IMR-90 (cell line): ENCODE results near the gene SFTPD. TPM values are rescaled to one million over a fixed set of nuclear protein-coding genes. Genes with fewer than 3 reads are reported as not detected.

Source experiments
- ATAC-seq: fragments of 200-7000 bp; cut with Tn5 transposase; 2 replicates; pipeline ENCODE4 v1.9.1; 2020; ENCODE audit warnings: low read depth, mild to moderate bottlenecking, moderate library complexity
- BruUV-seq: library from RNA; stranded (reverse); fragments of 400-500 nt; replicated peaks from 2 replicates; lab custom pipeline; 2021; lab: Mats Ljungman, UMichigan
- CTCF ChIA-PET: fragments of 300-600 bp; formaldehyde crosslinking; extraction: SDS; loops from one replicate; lab custom pipeline; 2021; ENCODE audit warnings: antibody characterized with exemption; lab: Yijun Ruan, JAX
- POLR2A ChIA-PET: fragments of 300-600 bp; sonication (Branson Sonifier 250); formaldehyde crosslinking; loops from one replicate; lab custom pipeline; 2022; ENCODE audit warnings: antibody characterized with exemption; ENCODE audit not compliant: unreplicated experiment; lab: Charles Lee
- DNase-seq: peaks from one replicate; pipeline ENCODE4 v3.0.0; 2013
- H2AFZ ChIP-seq: replicated peaks from 2 replicates; pipeline ENCODE3; 2013; ENCODE audit warnings: low read length, mild to moderate bottlenecking; ENCODE audit not compliant: poor library complexity
- H2AK5ac ChIP-seq: 2 replicates; pipeline ENCODE4 v1.6.1; 2013; ENCODE audit warnings: low read depth, low read length, inconsistent platforms
- H2AK9ac ChIP-seq: replicated peaks from 2 replicates; pipeline ENCODE3; 2013; ENCODE audit warnings: mild to moderate bottlenecking, low read depth, low read length, moderate library complexity; ENCODE audit not compliant: poor library complexity
- H2BK120ac ChIP-seq: 2 replicates; pipeline ENCODE4 v1.6.1; 2013; ENCODE audit warnings: low read depth, low read length, inconsistent platforms
- H2BK15ac ChIP-seq: 3 replicates; pipeline ENCODE4 v1.6.1; 2013; ENCODE audit warnings: low read depth, low read length, inconsistent platforms
- H2BK20ac ChIP-seq: 2 replicates; pipeline ENCODE4 v1.6.1; 2013; ENCODE audit warnings: low read depth, mild to moderate bottlenecking, inconsistent platforms, low read length, moderate library complexity
- H2BK5ac ChIP-seq: 2 replicates; pipeline ENCODE4 v1.6.1; 2013; ENCODE audit warnings: mild to moderate bottlenecking, low read depth, low read length, inconsistent platforms; ENCODE audit not compliant: poor library complexity, severe bottlenecking
- H3K14ac ChIP-seq: replicated peaks from 2 replicates; pipeline ENCODE4 v1.6.1; 2013; ENCODE audit warnings: low read depth, low read length, inconsistent platforms
- H3K18ac ChIP-seq: 2 replicates; pipeline ENCODE4 v1.6.1; 2013; ENCODE audit warnings: low read depth, low read length, control low read depth
- H3K23ac ChIP-seq: 2 replicates; pipeline ENCODE4 v1.6.1; 2013; ENCODE audit warnings: low read depth, low read length, inconsistent platforms
- H3K27ac ChIP-seq: 2 replicates; pipeline ENCODE4 v1.5.1; 2013; ENCODE audit warnings: mild to moderate bottlenecking, control low read depth, low read length; ENCODE audit not compliant: insufficient read depth
- H3K27me3 ChIP-seq: 2 replicates; pipeline ENCODE4 v1.6.1; 2013; ENCODE audit warnings: low read length; ENCODE audit not compliant: control insufficient read depth, insufficient read depth
- H3K36me3 ChIP-seq: 2 replicates; pipeline ENCODE4 v1.6.1; 2013; ENCODE audit warnings: low read length, mixed read lengths; ENCODE audit not compliant: control insufficient read depth, insufficient read depth
- H3K4ac ChIP-seq: 2 replicates; pipeline ENCODE4 v1.6.1; 2013; ENCODE audit warnings: low read depth, low read length, inconsistent platforms
- H3K4me1 ChIP-seq: 2 replicates; pipeline ENCODE4 v1.6.1; 2013; ENCODE audit warnings: low read length, mixed read lengths; ENCODE audit not compliant: control insufficient read depth, insufficient read depth
- H3K4me2 ChIP-seq: 2 replicates; pipeline ENCODE4 v1.6.1; 2013; ENCODE audit warnings: low read depth, mild to moderate bottlenecking, control low read depth, low read length, moderate library complexity
- H3K4me3 ChIP-seq: 2 replicates; pipeline ENCODE4 v1.5.1; 2013; ENCODE audit warnings: low read depth, mild to moderate bottlenecking, control low read depth, low read length, moderate library complexity; ENCODE audit not compliant: insufficient read depth
- H3K56ac ChIP-seq: 2 replicates; pipeline ENCODE4 v1.6.1; 2013; ENCODE audit warnings: low read length, inconsistent platforms; ENCODE audit not compliant: insufficient read depth; ENCODE audit errors: extremely low read depth
- H3K79me1 ChIP-seq, 2 experiments: 2 replicates each; pipeline ENCODE4 v1.6.1; 2013; ENCODE audit warnings: low read length in 2 of 2, inconsistent platforms in 1 of 2, low read depth in 1 of 2
- H3K9ac ChIP-seq: 2 replicates; pipeline ENCODE4 v1.6.1; 2013; ENCODE audit warnings: low read depth, low read length, control low read depth
- H3K9me1 ChIP-seq: 2 replicates; pipeline ENCODE4 v1.6.1; 2013; ENCODE audit warnings: low read length, inconsistent platforms; ENCODE audit not compliant: insufficient read depth
- H3K9me3 ChIP-seq: 2 replicates; pipeline ENCODE4 v1.6.1; 2013; ENCODE audit warnings: low read length; ENCODE audit not compliant: control insufficient read depth, insufficient read depth
- H4K20me1 ChIP-seq: 2 replicates; pipeline ENCODE4 v1.6.1; 2013; ENCODE audit warnings: low read length, inconsistent platforms; ENCODE audit not compliant: insufficient read depth
- H4K5ac ChIP-seq: 2 replicates; pipeline ENCODE4 v1.6.1; 2013; ENCODE audit warnings: mild to moderate bottlenecking, low read depth, low read length, control low read depth
- H4K8ac ChIP-seq, 2 experiments: 2 replicates each; pipeline ENCODE4 v1.6.1; 2013; ENCODE audit warnings: low read depth in 2 of 2, low read length in 2 of 2, control low read depth in 1 of 2, inconsistent platforms in 1 of 2
- H4K91ac ChIP-seq: 2 replicates; pipeline ENCODE4 v1.6.1; 2013; ENCODE audit warnings: low read depth, low read length, inconsistent platforms; ENCODE audit not compliant: insufficient read depth
- BHLHE40 ChIP-seq: fragments of 150-350 bp; IDR thresholded peaks from 2 replicates; pipeline ENCODE4 v1.6.1; 2016; ENCODE audit warnings: mild to moderate bottlenecking, low read depth, low read length
- CHD1 ChIP-seq: IDR thresholded peaks from 2 replicates; pipeline ENCODE4 v1.6.1; 2012; ENCODE audit warnings: low read depth, low read length, improper control_type of control experiment
- MAZ ChIP-seq: IDR thresholded peaks from 2 replicates; pipeline ENCODE4 v1.6.1; 2012; ENCODE audit warnings: low read depth, mild to moderate bottlenecking, low read length, improper control_type of control experiment, moderate library complexity, borderline replicate concordance
- NFE2L2 ChIP-seq: fragments of 150-350 bp; IDR thresholded peaks from 2 replicates; pipeline ENCODE4 v1.6.1; 2016; ENCODE audit warnings: low read depth, mild to moderate bottlenecking, low read length
- RAD21 ChIP-seq: IDR thresholded peaks from 2 replicates; pipeline ENCODE4 v1.6.1; 2012; ENCODE audit warnings: low read length, improper control_type of control experiment
- RCOR1 ChIP-seq: IDR thresholded peaks from 2 replicates; pipeline ENCODE4 v1.6.1; 2012; ENCODE audit warnings: mild to moderate bottlenecking, low read length, improper control_type of control experiment; ENCODE audit not compliant: insufficient replicate concordance
- RFX5 ChIP-seq: IDR thresholded peaks from 2 replicates; pipeline ENCODE4 v1.8.0; 2012; ENCODE audit warnings: low read depth, mild to moderate bottlenecking, low read length, moderate library complexity
- SMC3 ChIP-seq: fragments of 150-350 bp; IDR thresholded peaks from 2 replicates; pipeline ENCODE4 v1.6.1; 2016; ENCODE audit warnings: low read depth, mild to moderate bottlenecking, antibody characterized with exemption, low read length, moderate library complexity
- WGBS, 2 experiments: methylation state at CpG; one replicate each; pipeline versions ENCODE4 v1.1.5 to v1.1.7; 2013; ENCODE audit warnings: missing lambda C conversion rate in 2 of 2; ENCODE audit not compliant: insufficient read length in 1 of 2; ENCODE audit errors: extremely low coverage in 2 of 2; 5-methylcytosine and 5-hydroxymethylcytosine counted together
- dilution Hi-C: fragments of 300-500 bp; cut with HindIII; formaldehyde crosslinking; loops from one replicate; pipeline ENCODE4 v1.14.3; 2018; ENCODE audit warnings: low sequenced_read_pairs; ENCODE audit not compliant: unreplicated experiment
- in situ Hi-C: fragments of 300-500 bp; cut with MboI; formaldehyde crosslinking; loops from 3 replicates; pipeline ENCODE4 v1.14.3; 2019; ENCODE audit warnings: low sequenced_read_pairs, inconsistent platforms, mixed read lengths
- intact Hi-C: fragments of 100-400 bp; cut with micrococcal nuclease; formaldehyde crosslinking; loops from 2 replicates; pipeline ENCODE4 v1.10.0; 2022
- polyA plus RNA-seq, 3 experiments: library from polyadenylated mRNA; depleted of rRNA; stranded (reverse); fragments of >200 nt; gene quantifications; 2 replicates each; pipeline ENCODE4 v1.2.3, GENCODE V29; 2012; ENCODE audit warnings: low replicate concordance in 1 of 3
- total RNA-seq: library from RNA; depleted of rRNA; stranded (reverse); fragments of >200 nt; gene quantifications from 2 replicates; pipeline ENCODE4 v1.2.3, GENCODE V29; 2012

The SFTPD gene
- total and polyA plus RNA-seq, 2 of the 4 experiments (the other 2 are of a cell fraction): not detected

- WGBS, 2 experiments: no CpG with 5 or more reads among the region's 11 CpGs
- H3K56ac ChIP-seq: no peak overlapping the region
- H3K79me1 ChIP-seq: no peaks in the 10 kb centered on the region
- dilution Hi-C loops (no loop called here), in situ Hi-C loops (no loop called here), intact Hi-C loops (no loop called here)
- no peak overlapping the region for H3K4me2 ChIP-seq
- H3K27ac ChIP-seq: no peak overlapping the region
- no peak overlapping the region for H4K91ac ChIP-seq
- ChIA-PET CTCF (no interaction called here), POLR2A (no interaction called here)
- H3K9me1 ChIP-seq: no peaks in the 10 kb centered on the region
- no peak overlapping the region for H2AK9ac ChIP-seq
- no peak for TF ChIP-seq RFX5
- no peak for TF ChIP-seq SMC3
- TF ChIP-seq RAD21: no peak
- TF ChIP-seq CHD1: no peak
- TF ChIP-seq RCOR1: no peak
- TF ChIP-seq MAZ: no peak
- TF ChIP-seq NFE2L2: no peak
- no peak for TF ChIP-seq BHLHE40
- no peak overlapping the region for H4K8ac ChIP-seq
- H3K9me3 ChIP-seq: no peaks in the 10 kb centered on the region; the same call in 1 of the 2 replicates
- H2BK5ac ChIP-seq: no peak overlapping the region
- no peak overlapping the region for H2AFZ ChIP-seq
- ATAC-seq: no peak
- H2BK20ac ChIP-seq: no peak overlapping the region
- H4K20me1 ChIP-seq: no peaks in the 10 kb centered on the region
- no peak overlapping the region for H4K5ac ChIP-seq
- H3K4ac ChIP-seq: no peak overlapping the region
- no TSS peak for BruUV-seq
- H3K36me3 ChIP-seq: no peaks in the 10 kb centered on the region
- H2BK120ac ChIP-seq: no peak overlapping the region
- no peak overlapping the region for H3K4me3 ChIP-seq
- H3K23ac ChIP-seq: no peak overlapping the region
- no peaks in the 10 kb centered on the region for H3K4me1 ChIP-seq
- H2BK15ac ChIP-seq: no peak overlapping the region
- H3K14ac ChIP-seq: no peak overlapping the region
- H3K9ac ChIP-seq: no peak overlapping the region
- DNase-seq: no peak
- H2AK5ac ChIP-seq: no peak overlapping the region
- H3K18ac ChIP-seq: no peak overlapping the region
- H3K27me3 ChIP-seq: peaks cover 51% of the 10 kb centered on the region
Measured at GRCh38 chr10:79982861-79983260, 34.0 kb upstream of the SFTPD start.
